NCI-H1417 (cell line): ENCODE data around the gene MTHFS.
"Not testable (repeated sequence)": the region's sequence is repeated elsewhere in the genome, so short reads cannot be mapped to it uniquely, and the experiment has no call there.

Experiments
- DNase-seq, 3 experiments: peaks; one replicate each; lab custom pipeline; 2025; lab: John Stamatoyannopoulos, UW

Gene MTHFS

GRCh38 chr15:79915776-79916501 is 19.1 kb upstream of the MTHFS start:
- peak in 1 of 3 experiments; percentile 16 for DNase-seq

GRCh38 chr15:79914728-79915127 is 17.9 kb upstream of the MTHFS start:
- no peak for DNase-seq

GRCh38 chr15:79909556-79910335 is 12.9 kb upstream of the MTHFS start:
- not testable (repeated sequence) for DNase-seq

- DNase-seq, result no peak
Observed at GRCh38 chr15:79904271-79904670, 7.5 kb upstream of the MTHFS start.

GRCh38 chr15:79903626-79904025 is 6.8 kb upstream of the MTHFS start:
- no peak for DNase-seq

- no peak for DNase-seq
Observed at GRCh38 chr15:79903144-79903543, 6.3 kb upstream of the MTHFS start.

- peak in 1 of 3 experiments; percentile 11 for DNase-seq
Observed at GRCh38 chr15:79901958-79902357, 5.1 kb upstream of the MTHFS start.

GRCh38 chr15:79900818-79901378 is 4.1 kb upstream of the MTHFS start:
- not testable (repeated sequence) for DNase-seq

GRCh38 chr15:79900087-79900486 is 3.3 kb upstream of the MTHFS start:
- DNase-seq, result no peak

- DNase-seq, result not testable (repeated sequence)
Observed at GRCh38 chr15:79898786-79899185, 2.0 kb upstream of the MTHFS start.

- no peak for DNase-seq
Observed at GRCh38 chr15:79898369-79898768, 1.6 kb upstream of the MTHFS start.

GRCh38 chr15:79897701-79898113 is 893 bp upstream of the MTHFS start:
- DNase-seq, result no peak

GRCh38 chr15:79897380-79897678 is 515 bp upstream of the MTHFS start:
- no peak for DNase-seq

- no peak for DNase-seq
Observed at GRCh38 chr15:79896131-79896633, 632 bp downstream of the MTHFS start.

GRCh38 chr15:79887054-79887930 is 9.5 kb downstream of the MTHFS start:
- no peak for DNase-seq

GRCh38 chr15:79886124-79886523 is 10.7 kb downstream of the MTHFS start:
- DNase-seq, result peak in 2 of 3 experiments; percentile 11 to 20

- DNase-seq, result no peak
Observed at GRCh38 chr15:79884204-79884596, 12.6 kb downstream of the MTHFS start.

- no peak for DNase-seq
Observed at GRCh38 chr15:79883579-79884203, 13.1 kb downstream of the MTHFS start.

GRCh38 chr15:79881668-79882067 is 15.1 kb downstream of the MTHFS start:
- peak in 2 of 3 experiments; percentile 50 to 87 for DNase-seq

- DNase-seq, result peak; percentile 12 to 87 (median 50)
Observed at GRCh38 chr15:79881254-79881653, 15.6 kb downstream of the MTHFS start.

GRCh38 chr15:79878078-79878705 is 18.6 kb downstream of the MTHFS start:
- no peak for DNase-seq
